Measurements from ENCODE around the gene WDR36. TPM values are rescaled to one million over a fixed set of nuclear protein-coding genes. Genes with fewer than 3 reads are reported as not detected.

Gene WDR36
- total RNA-seq, 6 donors from 2014 or later = 5.8 to 29.8 (median 21.1) TPM

DNA sequence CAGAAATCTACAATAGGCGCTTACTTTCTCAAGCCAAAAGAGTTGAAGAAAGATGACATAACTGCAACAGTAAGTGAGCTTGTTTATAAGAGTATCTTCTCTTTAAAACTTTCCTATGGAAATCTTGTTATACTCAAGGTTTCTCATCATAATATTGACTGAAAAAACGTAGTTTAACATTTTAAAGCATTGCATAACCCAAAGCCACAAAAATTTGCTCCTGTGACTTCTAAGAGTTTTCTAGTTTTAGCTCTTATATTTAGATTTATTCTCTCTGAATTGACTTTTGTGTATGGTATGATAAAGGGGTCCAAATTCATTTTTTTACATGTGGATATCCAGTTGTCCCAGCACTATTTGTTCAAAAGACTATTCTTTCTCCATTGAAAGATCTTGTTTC, 15.2 kb downstream of the WDR36 start:
- Histone ChIP-seq H3K4me1 (no peaks in the 10 kb centered on the region), H3K36me3 (peaks cover 29 to 98% (median 43%) of the 10 kb centered on the region in 4 donors), H3K9me3 (no peaks in the 10 kb centered on the region), H3K27ac (no peak overlapping the region), H3K4me3 (no peak overlapping the region), H3K27me3 (no peaks in the 10 kb centered on the region)
- 86 to 90% methylated on average over 2 of the region's 2 CpGs for whole genome bisulfite sequencing, 2 donors
- DNase-seq (no peak), ATAC-seq (ENCODE audit: low FRiP score in 2 of 2) (no peak)
- TF ChIP-seq POLR2AphosphoS5 (IDR thresholded peaks at IDR 0.05) (no peak), EP300 (IDR thresholded peaks at IDR 0.05) (no peak), POLR2A (IDR thresholded peaks at IDR 0.05) (no peak)
- TF ChIP-seq, protein P1, sequence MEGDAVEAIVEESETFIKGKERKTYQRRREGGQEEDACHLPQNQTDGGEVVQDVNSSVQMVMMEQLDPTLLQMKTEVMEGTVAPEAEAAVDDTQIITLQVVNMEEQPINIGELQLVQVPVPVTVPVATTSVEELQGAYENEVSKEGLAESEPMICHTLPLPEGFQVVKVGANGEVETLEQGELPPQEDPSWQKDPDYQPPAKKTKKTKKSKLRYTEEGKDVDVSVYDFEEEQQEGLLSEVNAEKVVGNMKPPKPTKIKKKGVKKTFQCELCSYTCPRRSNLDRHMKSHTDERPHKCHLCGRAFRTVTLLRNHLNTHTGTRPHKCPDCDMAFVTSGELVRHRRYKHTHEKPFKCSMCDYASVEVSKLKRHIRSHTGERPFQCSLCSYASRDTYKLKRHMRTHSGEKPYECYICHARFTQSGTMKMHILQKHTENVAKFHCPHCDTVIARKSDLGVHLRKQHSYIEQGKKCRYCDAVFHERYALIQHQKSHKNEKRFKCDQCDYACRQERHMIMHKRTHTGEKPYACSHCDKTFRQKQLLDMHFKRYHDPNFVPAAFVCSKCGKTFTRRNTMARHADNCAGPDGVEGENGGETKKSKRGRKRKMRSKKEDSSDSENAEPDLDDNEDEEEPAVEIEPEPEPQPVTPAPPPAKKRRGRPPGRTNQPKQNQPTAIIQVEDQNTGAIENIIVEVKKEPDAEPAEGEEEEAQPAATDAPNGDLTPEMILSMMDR (IDR thresholded peaks at IDR 0.05) = no peak

DNA sequence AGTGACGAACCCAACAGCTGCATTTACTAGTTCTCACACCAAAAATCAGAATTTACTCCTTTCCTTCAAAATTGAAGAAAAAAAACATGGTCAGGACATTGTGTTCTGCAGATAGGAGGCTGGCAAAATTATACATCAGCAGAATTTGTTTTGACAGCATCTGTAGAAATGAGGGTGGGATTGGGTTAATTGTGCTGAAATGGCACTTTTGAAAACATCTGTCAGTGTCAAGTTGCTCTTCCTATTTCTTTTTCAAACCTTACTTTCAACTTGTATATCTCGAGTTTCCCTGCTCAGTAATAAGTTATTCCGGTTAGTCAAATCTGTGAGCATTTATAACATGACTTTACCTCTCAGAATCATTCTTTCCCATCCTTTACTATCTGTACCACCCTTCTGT, 19.8 kb downstream of the WDR36 start:
- DNase-seq (no peak), ATAC-seq (ENCODE audit: low FRiP score in 2 of 2) (no peak)
- Histone ChIP-seq H3K27ac (no peak overlapping the region), H3K36me3 (peaks cover 6 to 72% (median 18%) of the 10 kb centered on the region in 4 donors), H3K27me3 (no peaks in the 10 kb centered on the region), H3K4me1 (peaks cover 0 to 5% (median 3%) of the 10 kb centered on the region in 4 donors), H3K9me3 (no peaks in the 10 kb centered on the region), H3K4me3 (no peak overlapping the region)
- TF ChIP-seq POLR2A (IDR thresholded peaks at IDR 0.05) (no peak), POLR2AphosphoS5 (IDR thresholded peaks at IDR 0.05) (no peak), EP300 (IDR thresholded peaks at IDR 0.05) (no peak)
- TF ChIP-seq, protein P1 (IDR thresholded peaks at IDR 0.05) = no peak
- WGBS, 2 donors = 91 to 92% methylated on average over 3 of the region's 3 CpGs

DNA sequence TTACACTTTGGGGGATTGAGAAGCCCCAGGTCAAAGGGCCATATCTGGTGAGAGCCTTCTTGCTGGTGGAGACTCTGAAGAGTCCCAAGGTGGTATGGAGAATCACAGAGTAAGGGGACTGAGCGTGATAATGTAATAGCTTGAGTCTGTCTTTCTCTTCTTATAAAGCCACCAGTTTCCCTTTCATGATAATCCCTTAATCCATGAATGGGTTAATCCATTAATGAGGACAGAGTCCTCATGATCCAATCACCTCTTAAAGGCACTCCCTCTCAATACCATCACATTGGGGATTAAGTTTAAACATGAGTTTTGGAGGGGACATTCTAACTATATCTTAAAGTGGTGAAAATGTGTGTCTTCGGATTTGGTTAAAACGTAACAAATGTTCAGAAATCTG, 21.5 kb downstream of the WDR36 start:
- Histone ChIP-seq H3K27me3 (no peaks in the 10 kb centered on the region), H3K4me1 (peaks cover 0 to 5% (median 4%) of the 10 kb centered on the region in 4 donors), H3K9me3 (no peaks in the 10 kb centered on the region), H3K27ac (no peak overlapping the region), H3K4me3 (no peak overlapping the region), H3K36me3 (peaks cover 3 to 66% (median 10%) of the 10 kb centered on the region in 4 donors)
- WGBS, 2 donors = 91 to 96% methylated on average over 3 of the region's 3 CpGs
- ATAC-seq (ENCODE audit: low FRiP score in 2 of 2) (no peak), DNase-seq (no peak)
- TF ChIP-seq, protein P1 (IDR thresholded peaks at IDR 0.05) = no peak
- TF ChIP-seq EP300 (IDR thresholded peaks at IDR 0.05) (no peak), POLR2AphosphoS5 (IDR thresholded peaks at IDR 0.05) (no peak), POLR2A (IDR thresholded peaks at IDR 0.05) (no peak)

DNA sequence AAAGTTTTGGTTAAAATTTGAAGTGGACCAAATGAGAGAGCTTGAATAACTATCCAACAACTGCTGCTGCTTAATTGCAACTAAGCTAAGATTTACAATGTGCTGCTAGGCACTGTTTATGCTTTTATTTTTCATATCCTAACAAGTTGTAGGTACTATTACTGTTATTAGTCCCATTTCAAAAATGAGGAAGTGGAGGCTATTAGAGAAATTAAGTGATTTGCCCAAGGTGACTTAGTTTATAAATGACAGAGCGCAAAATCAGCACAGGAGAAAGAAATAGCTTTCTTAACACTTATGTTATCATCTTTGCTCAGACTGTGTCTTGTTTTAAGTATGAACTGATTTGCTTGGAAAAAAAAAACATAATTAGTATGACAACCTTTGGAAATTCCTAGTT, 23.1 kb downstream of the WDR36 start:
- 91 to 93% methylated on average over 1 of the region's 1 CpG for WGBS, 2 donors

More for the DNA sequence above, 23.1 kb downstream of the WDR36 start:
- H3K9me3 ChIP-seq = no peaks in the 10 kb centered on the region
- H3K4me1 ChIP-seq = peaks cover 0 to 5% (median 4%) of the 10 kb centered on the region in 4 donors
- ATAC-seq (ENCODE audit: low FRiP score in 2 of 2) (no peak), DNase-seq (no peak)
- no peak overlapping the region for H3K27ac ChIP-seq
- no peak overlapping the region for H3K4me3 ChIP-seq
- no peak for TF ChIP-seq POLR2A (IDR thresholded peaks at IDR 0.05)
- TF ChIP-seq, protein P1 (IDR thresholded peaks at IDR 0.05) = no peak
- no peak for TF ChIP-seq POLR2AphosphoS5 (IDR thresholded peaks at IDR 0.05)
- TF ChIP-seq EP300 (IDR thresholded peaks at IDR 0.05) = no peak
- no peaks in the 10 kb centered on the region for H3K27me3 ChIP-seq
- peaks cover 0 to 66% (median 8%) of the 10 kb centered on the region in 4 donors for H3K36me3 ChIP-seq

Data from upper lobe of left lung (tissue), 6 donors.